ENCODE data around the gene FBXO3.

FBXO3 gene

GRCh38 chr11:33700502-33701271 lies 73.6 kb downstream of the FBXO3 start, which contains the start of gene C11orf91:
TSS of gene C11orf91 (minus strand) at chr11:33700826. CDS start at chr11:33700740, 86 bp downstream.
- peak; percentile 98 for DNase-seq

- no peak for DNase-seq
Observed at GRCh38 chr11:33700063-33700501, 74.2 kb downstream of the FBXO3 start.

GRCh38 chr11:33699515-33700062 lies 74.7 kb downstream of the FBXO3 start:
- peak; percentile 29 for DNase-seq

- DNase-seq: no peak
Observed at GRCh38 chr11:33698921-33699320, 75.4 kb downstream of the FBXO3 start.

- DNase-seq: peak; percentile 17
Observed at GRCh38 chr11:33697997-33698396, 76.3 kb downstream of the FBXO3 start.

- peak; percentile 97 for DNase-seq
Observed at GRCh38 chr11:33696931-33697638, 77.2 kb downstream of the FBXO3 start.

GRCh38 chr11:33696411-33696810 lies 77.9 kb downstream of the FBXO3 start:
- DNase-seq: no peak

GRCh38 chr11:33695051-33695566 lies 79.2 kb downstream of the FBXO3 start:
- no peak for DNase-seq

GRCh38 chr11:33694346-33695050 lies 79.8 kb downstream of the FBXO3 start:
- peak; percentile 34 for DNase-seq

GRCh38 chr11:33692541-33692940 lies 81.8 kb downstream of the FBXO3 start:
- peak; percentile 60 for DNase-seq

- peak; percentile 97 for DNase-seq
Observed at GRCh38 chr11:33692013-33692504, 82.3 kb downstream of the FBXO3 start.

- peak; percentile 97 for DNase-seq
Observed at GRCh38 chr11:33691066-33691864, 83.1 kb downstream of the FBXO3 start.
